Liver (tissue), 3 donors: ENCODE results near the gene VWA2.

Experiments used
- FOXA1 ChIP-seq: IDR thresholded peaks from 2 replicates; pipeline ENCODE4 v1.6.1; 2016; ENCODE audit warnings: antibody characterized with exemption
- GABPA ChIP-seq, 2 donors: IDR thresholded peaks in 1 of 2; conservative IDR thresholded peaks in 1 of 2; 2 replicates each; pipeline ENCODE4 v1.6.1; 2016; ENCODE audit warnings: antibody characterized with exemption in 2 of 2, mild to moderate bottlenecking in 1 of 2, moderate library complexity in 1 of 2
- HNF4A ChIP-seq, 2 donors: conservative IDR thresholded peaks; 2 replicates each; pipeline ENCODE4 v1.6.1; 2016; ENCODE audit warnings: antibody characterized with exemption in 2 of 2, mild to moderate bottlenecking in 2 of 2
- JUND ChIP-seq, 2 donors: IDR thresholded peaks; 2 replicates each; pipeline ENCODE4 v1.6.1; 2016; ENCODE audit warnings: antibody characterized with exemption in 2 of 2
- RXRA ChIP-seq, 2 donors: IDR thresholded peaks; 2 replicates each; pipeline ENCODE4 v1.6.1; 2017 to 2018; ENCODE audit warnings: antibody characterized with exemption in 2 of 2, mild to moderate bottlenecking in 1 of 2
- TAF1 ChIP-seq: conservative IDR thresholded peaks from 2 replicates; pipeline ENCODE4 v1.6.1; 2016; ENCODE audit warnings: antibody characterized with exemption, mild to moderate bottlenecking
- YY1 ChIP-seq: IDR thresholded peaks from 2 replicates; pipeline ENCODE4 v1.6.1; 2016; ENCODE audit warnings: antibody characterized with exemption, mild to moderate bottlenecking
- TF ChIP-seq, protein P1 (sequence below): fragments of 150-350 bp; IDR thresholded peaks from 2 replicates; pipeline ENCODE4 v1.5.1; 2017; ENCODE audit warnings: improper control_type of control experiment, low read depth, low read length; ENCODE audit not compliant: missing input control
- TF ChIP-seq, protein P2 (sequence below): IDR thresholded peaks from 2 replicates; pipeline ENCODE4 v1.6.1; 2016; ENCODE audit warnings: antibody characterized with exemption
- TF ChIP-seq, protein P3 (sequence below): IDR thresholded peaks from 2 replicates; pipeline ENCODE4 v1.6.1; 2016; ENCODE audit warnings: antibody characterized with exemption
- TF ChIP-seq, protein P4 (sequence below): IDR thresholded peaks from 2 replicates; pipeline ENCODE4 v1.6.1; 2016; ENCODE audit warnings: antibody characterized with exemption
- donor health status: healthy.
- donor health status: healthy.

DNA sequence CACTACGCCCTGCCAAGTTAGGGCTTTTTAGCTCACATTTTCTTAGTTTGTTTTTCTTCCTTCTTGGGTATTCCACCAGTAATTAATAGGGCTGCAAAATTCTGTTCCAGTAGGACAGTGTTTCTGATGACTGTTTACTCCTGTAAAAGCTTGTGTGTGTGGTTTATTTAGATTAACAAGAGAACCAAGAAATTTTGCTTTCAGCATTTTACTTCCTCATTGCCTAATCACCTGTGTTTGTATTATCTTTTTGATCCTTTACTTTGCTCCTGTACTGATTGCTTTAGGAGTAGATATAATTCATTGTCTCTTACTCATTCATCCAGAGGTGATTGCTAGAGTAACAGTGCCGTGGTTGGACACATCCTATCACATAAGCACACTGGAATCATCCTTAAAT lies 32.2 kb upstream of the VWA2 start:
- TF ChIP-seq, protein P1, sequence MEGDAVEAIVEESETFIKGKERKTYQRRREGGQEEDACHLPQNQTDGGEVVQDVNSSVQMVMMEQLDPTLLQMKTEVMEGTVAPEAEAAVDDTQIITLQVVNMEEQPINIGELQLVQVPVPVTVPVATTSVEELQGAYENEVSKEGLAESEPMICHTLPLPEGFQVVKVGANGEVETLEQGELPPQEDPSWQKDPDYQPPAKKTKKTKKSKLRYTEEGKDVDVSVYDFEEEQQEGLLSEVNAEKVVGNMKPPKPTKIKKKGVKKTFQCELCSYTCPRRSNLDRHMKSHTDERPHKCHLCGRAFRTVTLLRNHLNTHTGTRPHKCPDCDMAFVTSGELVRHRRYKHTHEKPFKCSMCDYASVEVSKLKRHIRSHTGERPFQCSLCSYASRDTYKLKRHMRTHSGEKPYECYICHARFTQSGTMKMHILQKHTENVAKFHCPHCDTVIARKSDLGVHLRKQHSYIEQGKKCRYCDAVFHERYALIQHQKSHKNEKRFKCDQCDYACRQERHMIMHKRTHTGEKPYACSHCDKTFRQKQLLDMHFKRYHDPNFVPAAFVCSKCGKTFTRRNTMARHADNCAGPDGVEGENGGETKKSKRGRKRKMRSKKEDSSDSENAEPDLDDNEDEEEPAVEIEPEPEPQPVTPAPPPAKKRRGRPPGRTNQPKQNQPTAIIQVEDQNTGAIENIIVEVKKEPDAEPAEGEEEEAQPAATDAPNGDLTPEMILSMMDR = no peak
- TF ChIP-seq GABPA (IDR thresholded peaks at IDR 0.05 in 1 of 2, conservative IDR thresholded peaks at IDR 0.05 in 1 of 2) (no peak), TAF1 (no peak), YY1 (no peak), RXRA (IDR thresholded peaks at IDR 0.05) (no peak), HNF4A (conservative IDR thresholded peaks at IDR 0.05) (no peak), JUND (IDR thresholded peaks at IDR 0.05) (no peak), FOXA1 (no peak)
- TF ChIP-seq, protein P2, sequence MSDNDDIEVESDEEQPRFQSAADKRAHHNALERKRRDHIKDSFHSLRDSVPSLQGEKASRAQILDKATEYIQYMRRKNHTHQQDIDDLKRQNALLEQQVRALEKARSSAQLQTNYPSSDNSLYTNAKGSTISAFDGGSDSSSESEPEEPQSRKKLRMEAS = no peak
- TF ChIP-seq, protein P3, sequence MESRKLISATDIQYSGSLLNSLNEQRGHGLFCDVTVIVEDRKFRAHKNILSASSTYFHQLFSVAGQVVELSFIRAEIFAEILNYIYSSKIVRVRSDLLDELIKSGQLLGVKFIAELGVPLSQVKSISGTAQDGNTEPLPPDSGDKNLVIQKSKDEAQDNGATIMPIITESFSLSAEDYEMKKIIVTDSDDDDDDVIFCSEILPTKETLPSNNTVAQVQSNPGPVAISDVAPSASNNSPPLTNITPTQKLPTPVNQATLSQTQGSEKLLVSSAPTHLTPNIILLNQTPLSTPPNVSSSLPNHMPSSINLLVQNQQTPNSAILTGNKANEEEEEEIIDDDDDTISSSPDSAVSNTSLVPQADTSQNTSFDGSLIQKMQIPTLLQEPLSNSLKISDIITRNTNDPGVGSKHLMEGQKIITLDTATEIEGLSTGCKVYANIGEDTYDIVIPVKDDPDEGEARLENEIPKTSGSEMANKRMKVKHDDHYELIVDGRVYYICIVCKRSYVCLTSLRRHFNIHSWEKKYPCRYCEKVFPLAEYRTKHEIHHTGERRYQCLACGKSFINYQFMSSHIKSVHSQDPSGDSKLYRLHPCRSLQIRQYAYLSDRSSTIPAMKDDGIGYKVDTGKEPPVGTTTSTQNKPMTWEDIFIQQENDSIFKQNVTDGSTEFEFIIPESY = no peak
- TF ChIP-seq, protein P4, sequence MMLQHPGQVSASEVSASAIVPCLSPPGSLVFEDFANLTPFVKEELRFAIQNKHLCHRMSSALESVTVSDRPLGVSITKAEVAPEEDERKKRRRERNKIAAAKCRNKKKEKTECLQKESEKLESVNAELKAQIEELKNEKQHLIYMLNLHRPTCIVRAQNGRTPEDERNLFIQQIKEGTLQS = no peak
